Neutrophil (primary cell): ENCODE data around the gene SPAG9.
A peak's percentile ranks its signal among the peaks of the same experiment; 100 is the strongest.
"Not testable (repeated sequence)": the region's sequence is repeated elsewhere in the genome, so short reads cannot be mapped to it uniquely, and the experiment has no call there.

Experiments used
- H3K27ac ChIP-seq: fragments of 200-600 bp; sonication (generic); 2 replicates; pipeline ENCODE4 v1.5.1; 2016; ENCODE audit warnings: mild to moderate bottlenecking, moderate library complexity
- H3K27me3 ChIP-seq: fragments of 200-600 bp; sonication (generic); 2 replicates; pipeline ENCODE4 v1.6.0; 2016; ENCODE audit warnings: mild to moderate bottlenecking
- H3K36me3 ChIP-seq: fragments of 200-600 bp; sonication (generic); 2 replicates; pipeline ENCODE4 v1.5.1; 2017
- H3K4me1 ChIP-seq, 2 experiments: fragments of 200-600 bp in 1 of 2; sonication (generic) in 1 of 2; 1 replicate in 1 of 2; 2 replicates in 1 of 2; pipeline versions ENCODE4 v1.5.1 to v1.6.1; 2013 to 2016; ENCODE audit warnings: low read depth in 1 of 2, low read length in 1 of 2, mild to moderate bottlenecking in 1 of 2, moderate library complexity in 1 of 2; ENCODE audit not compliant: control insufficient read depth in 1 of 2, insufficient read depth in 1 of 2
- H3K4me3 ChIP-seq, 2 experiments: fragments of 200-600 bp in 1 of 2; sonication (generic) in 1 of 2; 1 replicate in 1 of 2; 2 replicates in 1 of 2; pipeline ENCODE4 v1.5.1; 2013 to 2016; ENCODE audit warnings: low read depth in 1 of 2, low read length in 1 of 2, mild to moderate bottlenecking in 1 of 2, moderate library complexity in 1 of 2
- H3K9me3 ChIP-seq: fragments of 200-600 bp; sonication (generic); 2 replicates; pipeline ENCODE4 v1.5.1; 2016
- TF ChIP-seq, protein P1 (sequence below): fragments of 200-600 bp; sonication (generic); IDR thresholded peaks from 2 replicates; pipeline ENCODE4 v1.5.1; 2016; ENCODE audit warnings: antibody characterized with exemption

Gene SPAG9

GRCh38 chr17:51120357-51120738, 320 bp downstream of the SPAG9 start:
- Histone ChIP-seq H3K4me1 (peaks cover 27 to 36% of the 10 kb centered on the region in 2 experiments), H3K27me3 (no peaks in the 10 kb centered on the region), H3K9me3 (no peaks in the 10 kb centered on the region), H3K36me3 (no peaks in the 10 kb centered on the region), H3K27ac (peak overlapping the region; percentile 100), H3K4me3 (peak overlapping the region; percentile 97 to 98)
- TF ChIP-seq, protein P1, sequence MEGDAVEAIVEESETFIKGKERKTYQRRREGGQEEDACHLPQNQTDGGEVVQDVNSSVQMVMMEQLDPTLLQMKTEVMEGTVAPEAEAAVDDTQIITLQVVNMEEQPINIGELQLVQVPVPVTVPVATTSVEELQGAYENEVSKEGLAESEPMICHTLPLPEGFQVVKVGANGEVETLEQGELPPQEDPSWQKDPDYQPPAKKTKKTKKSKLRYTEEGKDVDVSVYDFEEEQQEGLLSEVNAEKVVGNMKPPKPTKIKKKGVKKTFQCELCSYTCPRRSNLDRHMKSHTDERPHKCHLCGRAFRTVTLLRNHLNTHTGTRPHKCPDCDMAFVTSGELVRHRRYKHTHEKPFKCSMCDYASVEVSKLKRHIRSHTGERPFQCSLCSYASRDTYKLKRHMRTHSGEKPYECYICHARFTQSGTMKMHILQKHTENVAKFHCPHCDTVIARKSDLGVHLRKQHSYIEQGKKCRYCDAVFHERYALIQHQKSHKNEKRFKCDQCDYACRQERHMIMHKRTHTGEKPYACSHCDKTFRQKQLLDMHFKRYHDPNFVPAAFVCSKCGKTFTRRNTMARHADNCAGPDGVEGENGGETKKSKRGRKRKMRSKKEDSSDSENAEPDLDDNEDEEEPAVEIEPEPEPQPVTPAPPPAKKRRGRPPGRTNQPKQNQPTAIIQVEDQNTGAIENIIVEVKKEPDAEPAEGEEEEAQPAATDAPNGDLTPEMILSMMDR: no peak

DNA sequence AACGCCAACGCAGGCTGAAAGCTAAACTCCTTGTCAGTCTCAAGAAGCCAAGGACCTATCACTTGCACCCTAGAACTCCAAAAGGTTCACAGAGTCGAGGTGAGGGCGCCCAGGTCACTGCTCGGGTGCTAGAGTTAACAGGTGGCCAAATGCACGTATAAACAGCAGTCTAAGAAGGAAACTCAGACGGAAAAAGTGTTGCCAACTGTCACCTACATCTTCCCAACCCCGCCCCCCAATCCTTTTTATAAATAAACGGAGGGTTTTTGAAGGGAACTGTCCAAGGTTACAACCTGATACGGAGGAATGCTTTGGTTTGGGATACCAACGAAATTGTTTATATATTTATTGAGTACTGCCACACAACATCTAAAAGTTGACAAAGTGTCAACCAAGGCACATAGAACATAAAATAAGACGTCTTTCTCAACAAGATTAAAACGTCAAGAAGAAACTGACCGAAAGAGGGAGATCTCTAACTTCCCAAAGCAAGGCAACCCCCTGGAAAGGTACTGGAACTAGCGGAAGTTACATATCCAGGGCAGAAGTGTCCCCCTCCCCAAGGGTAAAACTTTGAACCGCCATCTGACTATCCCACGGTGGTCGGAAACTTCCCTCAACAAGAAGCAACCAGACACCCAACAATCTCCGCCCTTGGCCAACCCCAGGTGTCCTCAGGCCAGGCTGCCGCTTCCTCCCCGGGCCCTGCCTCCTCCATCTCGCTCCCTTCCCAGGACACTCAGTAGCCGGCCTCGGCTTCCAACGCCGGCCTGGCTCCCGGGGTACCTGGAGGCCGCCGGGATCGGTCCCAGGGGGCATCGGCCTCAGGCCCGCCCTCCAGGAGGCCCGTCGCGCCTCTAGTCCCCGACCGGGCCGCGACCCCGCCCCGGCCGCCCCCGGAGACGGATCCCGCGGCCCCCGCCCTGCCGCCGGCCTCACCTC, 982 bp downstream of the SPAG9 start:
- Histone ChIP-seq H3K4me3 (peak overlapping the region; percentile 97 to 98), H3K36me3 (no peaks in the 10 kb centered on the region), H3K27ac (peak overlapping the region; percentile 100), H3K9me3 (no peaks in the 10 kb centered on the region), H3K4me1 (peaks cover 27 to 36% of the 10 kb centered on the region in 2 experiments), H3K27me3 (no peaks in the 10 kb centered on the region)
- TF ChIP-seq, protein P1: no peak

GRCh38 chr17:51118330-51119195, 2.1 kb downstream of the SPAG9 start:
- H3K36me3 ChIP-seq: no peaks in the 10 kb centered on the region
- peak overlapping the region; percentile 100 for H3K27ac ChIP-seq
- H3K9me3 ChIP-seq: no peaks in the 10 kb centered on the region
- peak overlapping the region; percentile 97 to 98 for H3K4me3 ChIP-seq
- H3K4me1 ChIP-seq: peaks cover 32 to 36% of the 10 kb centered on the region in 2 experiments
- no peaks in the 10 kb centered on the region for H3K27me3 ChIP-seq
- TF ChIP-seq, protein P1: no peak

- peaks cover 28 to 32% of the 10 kb centered on the region in 2 experiments for H3K4me1 ChIP-seq
- no peaks in the 10 kb centered on the region for H3K9me3 ChIP-seq
- TF ChIP-seq, protein P1: no peak
- no peaks in the 10 kb centered on the region for H3K27me3 ChIP-seq
- H3K27ac ChIP-seq: peak overlapping the region; percentile 52
- H3K4me3 ChIP-seq: no peak overlapping the region
- no peaks in the 10 kb centered on the region for H3K36me3 ChIP-seq
Measured at GRCh38 chr17:51115179-51115578, 5.5 kb downstream of the SPAG9 start.

DNA sequence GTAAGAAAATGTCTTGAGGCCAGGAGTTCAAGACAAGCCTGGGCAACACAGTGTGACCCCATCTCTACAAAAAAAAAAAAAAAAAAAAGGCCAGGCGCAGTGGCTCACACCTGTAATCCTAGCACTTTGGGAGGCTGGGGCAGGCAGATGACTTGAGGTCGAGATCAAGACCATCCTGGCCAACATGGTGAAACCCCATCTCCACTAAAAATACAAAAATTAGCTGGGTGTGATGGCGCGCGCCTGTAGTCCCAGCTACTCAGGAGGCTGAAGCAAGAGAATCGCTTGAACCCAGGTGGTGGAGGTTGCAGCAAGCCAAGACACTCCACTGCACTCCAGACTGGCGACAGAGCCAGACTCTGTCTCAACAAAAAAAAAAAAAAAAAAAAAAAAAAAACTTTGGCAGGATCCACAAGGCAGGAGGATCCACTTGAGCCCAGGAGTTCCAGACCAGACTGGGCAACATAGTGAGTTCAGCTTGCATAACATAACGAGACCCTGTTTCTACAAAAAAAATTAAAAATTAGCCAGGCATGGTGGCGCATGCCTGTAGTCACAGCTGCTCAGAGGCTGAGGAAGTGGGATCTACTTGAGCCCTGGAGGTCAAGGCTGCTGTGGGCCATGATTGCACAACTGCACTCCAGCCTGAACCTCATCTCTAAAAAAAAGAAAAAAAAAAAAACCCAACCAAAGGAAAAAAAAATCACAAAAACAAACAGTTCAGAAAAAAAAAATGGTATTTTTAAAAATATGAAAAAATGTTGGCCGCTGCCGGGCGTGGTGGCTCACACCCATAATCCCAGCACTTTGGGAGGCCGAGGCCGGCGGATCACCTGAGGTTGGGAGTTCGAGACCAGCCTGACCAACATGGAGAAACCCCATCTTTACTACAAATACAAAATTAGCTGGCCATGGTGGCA, 8.1 kb downstream of the SPAG9 start:
- H3K27ac ChIP-seq: peak overlapping the region; percentile 53
- not testable (repeated sequence) for H3K27me3 ChIP-seq

More for the DNA sequence above, 8.1 kb downstream of the SPAG9 start:
- not testable (repeated sequence) for H3K4me3 ChIP-seq, H3K9me3 ChIP-seq, H3K36me3 ChIP-seq
- peaks cover 13% of the 10 kb centered on the region in 2 experiments for H3K4me1 ChIP-seq
